Activated naive CD8-positive, alpha-beta T cell treated with anti-CD3 and anti-CD28 coated beads for 36 hours (primary cell): ENCODE results near the gene STARD13. TPM values are rescaled to one million over a fixed set of nuclear protein-coding genes. Genes with fewer than 3 reads are reported as not detected.

Experiments
- DNase-seq: peaks from one replicate; pipeline ENCODE4 v3.0.0; 2021
- H3K27ac Mint-ChIP-seq: one replicate; pipeline ENCODE4 v1.8.0; 2022; ENCODE audit warnings: mild to moderate bottlenecking, moderate library complexity, mixed read lengths
- H3K27me3 Mint-ChIP-seq: one replicate; pipeline ENCODE4 v1.8.0; 2022; ENCODE audit warnings: mild to moderate bottlenecking, mixed read lengths
- H3K36me3 Mint-ChIP-seq: one replicate; pipeline ENCODE4 v1.8.0; 2021; ENCODE audit warnings: mild to moderate bottlenecking, mixed read lengths
- H3K4me1 Mint-ChIP-seq: one replicate; pipeline ENCODE4 v1.8.0; 2021; ENCODE audit warnings: mixed read lengths
- H3K4me3 Mint-ChIP-seq: one replicate; pipeline ENCODE4 v1.8.0; 2022; ENCODE audit warnings: mild to moderate bottlenecking, moderate library complexity, mixed read lengths
- H3K9me3 Mint-ChIP-seq: one replicate; pipeline ENCODE4 v1.8.0; 2022; ENCODE audit warnings: mixed read lengths
- total RNA-seq, 2 experiments: library from RNA; stranded (reverse); gene quantifications; one replicate each; pipeline ENCODE4 v1.2.3, GENCODE V29; 2021

The STARD13 gene, protein sequence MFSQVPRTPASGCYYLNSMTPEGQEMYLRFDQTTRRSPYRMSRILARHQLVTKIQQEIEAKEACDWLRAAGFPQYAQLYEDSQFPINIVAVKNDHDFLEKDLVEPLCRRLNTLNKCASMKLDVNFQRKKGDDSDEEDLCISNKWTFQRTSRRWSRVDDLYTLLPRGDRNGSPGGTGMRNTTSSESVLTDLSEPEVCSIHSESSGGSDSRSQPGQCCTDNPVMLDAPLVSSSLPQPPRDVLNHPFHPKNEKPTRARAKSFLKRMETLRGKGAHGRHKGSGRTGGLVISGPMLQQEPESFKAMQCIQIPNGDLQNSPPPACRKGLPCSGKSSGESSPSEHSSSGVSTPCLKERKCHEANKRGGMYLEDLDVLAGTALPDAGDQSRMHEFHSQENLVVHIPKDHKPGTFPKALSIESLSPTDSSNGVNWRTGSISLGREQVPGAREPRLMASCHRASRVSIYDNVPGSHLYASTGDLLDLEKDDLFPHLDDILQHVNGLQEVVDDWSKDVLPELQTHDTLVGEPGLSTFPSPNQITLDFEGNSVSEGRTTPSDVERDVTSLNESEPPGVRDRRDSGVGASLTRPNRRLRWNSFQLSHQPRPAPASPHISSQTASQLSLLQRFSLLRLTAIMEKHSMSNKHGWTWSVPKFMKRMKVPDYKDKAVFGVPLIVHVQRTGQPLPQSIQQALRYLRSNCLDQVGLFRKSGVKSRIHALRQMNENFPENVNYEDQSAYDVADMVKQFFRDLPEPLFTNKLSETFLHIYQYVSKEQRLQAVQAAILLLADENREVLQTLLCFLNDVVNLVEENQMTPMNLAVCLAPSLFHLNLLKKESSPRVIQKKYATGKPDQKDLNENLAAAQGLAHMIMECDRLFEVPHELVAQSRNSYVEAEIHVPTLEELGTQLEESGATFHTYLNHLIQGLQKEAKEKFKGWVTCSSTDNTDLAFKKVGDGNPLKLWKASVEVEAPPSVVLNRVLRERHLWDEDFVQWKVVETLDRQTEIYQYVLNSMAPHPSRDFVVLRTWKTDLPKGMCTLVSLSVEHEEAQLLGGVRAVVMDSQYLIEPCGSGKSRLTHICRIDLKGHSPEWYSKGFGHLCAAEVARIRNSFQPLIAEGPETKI
- under 1 TPM in 1 of 2 experiments, not detected in 1; 0.23 TPM for total RNA-seq

DNA sequence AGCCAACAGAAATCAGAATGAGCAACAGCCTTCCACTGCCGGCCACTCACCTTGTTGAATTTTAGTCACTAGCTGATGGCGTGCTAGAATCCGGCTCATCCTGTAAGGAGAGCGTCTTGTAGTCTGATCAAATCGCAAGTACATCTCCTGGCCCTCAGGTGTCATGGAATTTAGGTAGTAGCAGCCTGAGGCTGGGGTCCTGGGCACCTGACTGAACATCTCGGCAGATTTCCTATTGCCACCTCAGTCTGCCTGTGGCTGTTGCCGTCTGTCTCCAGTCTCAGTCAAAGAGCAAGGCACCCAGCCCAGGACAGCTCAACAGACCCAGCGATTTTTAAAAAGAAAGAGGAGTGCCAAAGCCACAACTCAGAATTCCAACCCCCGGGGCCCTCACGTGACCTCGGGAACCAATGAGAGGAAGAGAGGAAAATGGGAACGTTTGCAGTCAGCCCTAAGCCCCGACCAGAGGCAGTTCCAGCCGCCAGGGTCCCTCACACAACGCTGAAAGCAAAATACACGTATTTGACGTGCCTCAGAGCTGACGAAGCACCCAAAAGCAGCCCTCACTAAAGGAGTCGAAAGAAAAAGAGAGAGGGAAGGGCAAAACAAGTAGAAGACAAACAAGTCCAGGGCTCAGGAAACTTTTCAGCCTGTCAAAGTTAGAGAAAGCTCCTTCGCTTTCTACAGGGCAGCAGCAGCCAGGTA lies at the start of gene STARD13:
STARD13 (minus strand) TSS at position 336 of the 705 bp plus-strand sequence; CDS start at position 219, 117 bp downstream.
- H3K9me3 Mint-ChIP-seq = no peaks in the 10 kb centered on the region
- H3K27me3 Mint-ChIP-seq = peaks cover 60% of the 10 kb centered on the region
- H3K4me3 Mint-ChIP-seq = peak within 1 kb of the TSS; percentile 83
- no peaks in the 10 kb centered on the region for H3K36me3 Mint-ChIP-seq
- no peak for DNase-seq
- peaks cover 16% of the 10 kb centered on the region for H3K4me1 Mint-ChIP-seq
- no peak within 1 kb of the TSS for H3K27ac Mint-ChIP-seq

DNA sequence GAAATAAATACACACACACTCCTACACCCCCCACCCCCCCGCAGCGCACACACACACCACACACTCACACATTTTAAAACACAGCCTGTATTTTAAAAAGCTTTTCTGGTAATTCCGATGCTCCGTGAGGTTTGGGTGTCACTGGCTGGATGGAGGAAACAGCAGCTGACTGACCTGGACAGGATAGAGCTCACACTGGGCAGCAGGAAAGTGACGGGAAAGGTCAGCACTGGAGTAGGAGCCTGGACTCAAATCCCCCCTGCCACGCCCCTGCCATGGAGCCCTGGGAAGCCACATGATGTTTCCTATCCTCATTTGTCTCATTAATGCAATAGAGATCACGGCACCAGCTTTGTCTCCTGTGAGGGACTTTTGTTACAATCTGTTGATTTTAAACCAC lies 49.3 kb upstream of the STARD13 start:
- Mint-ChIP-seq H3K27me3 (peaks cover 18% of the 10 kb centered on the region), H3K27ac (no peak overlapping the region), H3K4me1 (no peaks in the 10 kb centered on the region), H3K9me3 (no peaks in the 10 kb centered on the region), H3K36me3 (no peaks in the 10 kb centered on the region), H3K4me3 (no peak overlapping the region)
- no peak for DNase-seq

GRCh38 chr13:33331962-33332361 lies 46.4 kb upstream of the STARD13 start:
- H3K4me1 Mint-ChIP-seq = no peaks in the 10 kb centered on the region
- no peak for DNase-seq

GRCh38 chr13:33330483-33330882 lies 44.9 kb upstream of the STARD13 start:
- Mint-ChIP-seq H3K27me3 (peaks cover 18% of the 10 kb centered on the region), H3K4me1 (no peaks in the 10 kb centered on the region), H3K4me3 (no peak overlapping the region), H3K27ac (no peak overlapping the region), H3K36me3 (no peaks in the 10 kb centered on the region), H3K9me3 (no peaks in the 10 kb centered on the region)
- no peak for DNase-seq

More at GRCh38 chr13:33331962-33332361, 46.4 kb upstream of the STARD13 start:
- H3K36me3 Mint-ChIP-seq = no peaks in the 10 kb centered on the region
- H3K9me3 Mint-ChIP-seq = no peaks in the 10 kb centered on the region
- H3K4me3 Mint-ChIP-seq = no peak overlapping the region
- no peak overlapping the region for H3K27ac Mint-ChIP-seq
- H3K27me3 Mint-ChIP-seq = peaks cover 18% of the 10 kb centered on the region

- no peak for DNase-seq
- Mint-ChIP-seq H3K9me3 (no peaks in the 10 kb centered on the region), H3K36me3 (no peaks in the 10 kb centered on the region), H3K4me3 (no peak overlapping the region), H3K27ac (no peak overlapping the region), H3K4me1 (no peaks in the 10 kb centered on the region), H3K27me3 (peaks cover 10% of the 10 kb centered on the region)
Observed at GRCh38 chr13:33328701-33329100, 43.1 kb upstream of the STARD13 start.

- no peak for DNase-seq
- H3K27me3 Mint-ChIP-seq = peaks cover 7% of the 10 kb centered on the region
- H3K4me1 Mint-ChIP-seq = no peaks in the 10 kb centered on the region
- H3K36me3 Mint-ChIP-seq = no peaks in the 10 kb centered on the region
- H3K4me3 Mint-ChIP-seq = no peak overlapping the region
- H3K9me3 Mint-ChIP-seq = no peaks in the 10 kb centered on the region
- H3K27ac Mint-ChIP-seq = no peak overlapping the region
Observed at GRCh38 chr13:33326723-33327122, 41.2 kb upstream of the STARD13 start.

GRCh38 chr13:33326246-33326645 lies 40.7 kb upstream of the STARD13 start:
- Mint-ChIP-seq H3K4me3 (no peak overlapping the region), H3K4me1 (no peaks in the 10 kb centered on the region), H3K27me3 (peaks cover 2% of the 10 kb centered on the region), H3K9me3 (no peaks in the 10 kb centered on the region), H3K36me3 (no peaks in the 10 kb centered on the region), H3K27ac (no peak overlapping the region)
- no peak for DNase-seq

- Mint-ChIP-seq H3K4me1 (no peaks in the 10 kb centered on the region), H3K27ac (no peak overlapping the region), H3K27me3 (peaks cover 3% of the 10 kb centered on the region), H3K4me3 (no peak overlapping the region), H3K36me3 (no peaks in the 10 kb centered on the region), H3K9me3 (no peaks in the 10 kb centered on the region)
- DNase-seq = no peak
Observed at GRCh38 chr13:33323801-33324510, 38.4 kb upstream of the STARD13 start.

DNA sequence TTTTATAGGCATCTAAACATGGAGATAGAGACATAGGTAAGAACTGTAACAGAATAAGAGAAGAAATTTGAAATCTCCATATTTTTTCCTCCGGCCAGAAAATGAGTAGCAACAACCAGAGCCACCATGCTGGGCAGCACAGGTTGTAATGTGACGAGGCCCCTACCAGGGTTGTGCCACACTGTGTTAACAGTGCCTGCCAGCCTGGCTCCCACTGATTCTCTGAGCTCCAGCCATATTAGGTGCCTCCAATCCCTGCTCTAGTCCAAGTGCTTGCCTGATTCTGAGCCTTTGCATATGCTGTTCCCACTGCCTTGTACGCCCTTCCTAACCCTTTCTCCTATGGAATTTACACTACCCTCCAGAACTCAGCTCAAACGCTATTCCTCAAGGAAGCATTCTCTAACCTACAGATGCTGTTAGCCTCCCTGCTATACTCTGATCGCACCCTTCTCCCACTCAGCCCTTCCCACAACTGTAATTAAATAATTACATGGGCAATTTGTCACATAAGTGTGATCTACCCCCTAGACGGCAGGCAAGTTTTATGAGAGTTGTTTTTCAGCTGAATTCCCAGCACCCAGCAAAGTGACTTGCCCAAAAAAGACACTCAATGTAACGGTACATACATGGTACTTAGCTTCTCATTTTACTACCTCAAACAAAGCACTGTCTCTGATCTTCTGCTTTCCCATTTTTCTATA lies 37.6 kb upstream of the STARD13 start:
- H3K9me3 Mint-ChIP-seq = no peaks in the 10 kb centered on the region
- H3K27me3 Mint-ChIP-seq = peaks cover 4% of the 10 kb centered on the region
- no peaks in the 10 kb centered on the region for H3K4me1 Mint-ChIP-seq
- no peak overlapping the region for H3K27ac Mint-ChIP-seq
- no peaks in the 10 kb centered on the region for H3K36me3 Mint-ChIP-seq
- H3K4me3 Mint-ChIP-seq = no peak overlapping the region
- no peak for DNase-seq

DNA sequence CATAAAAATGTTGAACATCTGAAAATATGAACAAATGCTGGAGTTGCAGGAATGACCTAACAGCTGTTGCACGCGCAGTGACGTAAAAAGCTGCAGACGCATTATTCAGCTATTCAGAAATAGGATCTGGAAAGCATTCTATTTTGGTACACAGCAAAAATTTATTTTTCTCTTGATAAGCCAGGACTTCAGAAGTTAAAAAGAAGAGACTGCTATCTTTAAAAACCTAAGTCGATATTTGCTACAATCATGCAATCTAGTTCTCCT lies 36.9 kb upstream of the STARD13 start:
- H3K27me3 Mint-ChIP-seq = peaks cover 4% of the 10 kb centered on the region
- no peaks in the 10 kb centered on the region for H3K4me1 Mint-ChIP-seq
- H3K9me3 Mint-ChIP-seq = no peaks in the 10 kb centered on the region
- H3K36me3 Mint-ChIP-seq = no peaks in the 10 kb centered on the region
- no peak overlapping the region for H3K27ac Mint-ChIP-seq
- H3K4me3 Mint-ChIP-seq = no peak overlapping the region
- DNase-seq = no peak

- Mint-ChIP-seq H3K9me3 (no peaks in the 10 kb centered on the region), H3K27me3 (peaks cover 10% of the 10 kb centered on the region), H3K4me1 (no peaks in the 10 kb centered on the region), H3K4me3 (no peak overlapping the region), H3K27ac (no peak overlapping the region), H3K36me3 (no peaks in the 10 kb centered on the region)
- DNase-seq = no peak
Observed at GRCh38 chr13:33321686-33322542, 36.4 kb upstream of the STARD13 start.

DNA sequence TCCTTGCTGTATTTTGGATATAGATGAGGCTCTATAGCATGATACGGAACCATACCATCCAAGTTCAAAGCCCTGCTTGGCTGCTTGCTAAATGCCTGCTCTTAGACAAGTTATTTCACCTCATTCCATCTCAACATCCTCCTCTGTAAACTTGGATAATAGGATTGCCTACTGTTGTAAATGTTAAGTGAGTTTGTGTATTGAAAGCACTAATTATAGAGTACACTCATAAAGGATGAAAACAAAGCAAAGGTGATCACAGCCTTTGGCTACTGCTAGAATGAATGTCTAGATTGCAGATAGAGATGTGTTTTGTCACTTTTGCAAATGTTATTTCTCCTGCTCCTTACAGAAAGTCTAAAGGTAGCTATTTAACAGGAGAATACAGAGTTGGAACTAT lies 34.3 kb upstream of the STARD13 start:
- Mint-ChIP-seq H3K4me1 (no peaks in the 10 kb centered on the region), H3K27ac (no peak overlapping the region), H3K4me3 (no peak overlapping the region), H3K9me3 (no peaks in the 10 kb centered on the region), H3K27me3 (peaks cover 14% of the 10 kb centered on the region), H3K36me3 (no peaks in the 10 kb centered on the region)
- DNase-seq = no peak

- Mint-ChIP-seq H3K27me3 (peaks cover 14% of the 10 kb centered on the region), H3K4me1 (no peaks in the 10 kb centered on the region), H3K4me3 (no peak overlapping the region), H3K36me3 (no peaks in the 10 kb centered on the region), H3K9me3 (no peaks in the 10 kb centered on the region), H3K27ac (no peak overlapping the region)
- no peak for DNase-seq
Observed at GRCh38 chr13:33318744-33319143, 33.2 kb upstream of the STARD13 start.
